Jurkat, Clone E6-1 (cell line): Measurements from ENCODE around the gene ATP9A.

Experiments
- DNase-seq: peaks from one replicate; pipeline ENCODE4 v3.0.0-alpha.2; 2011; ENCODE audit warnings: low read depth, low spot score
- H3K4me3 ChIP-seq: 2 replicates; pipeline ENCODE4 v1.5.1; 2011; ENCODE audit warnings: mild to moderate bottlenecking, low read length, control low read depth, moderate library complexity

ATP9A gene

GRCh38 chr20:51624157-51624731 is 143.9 kb downstream of the ATP9A start:
- no peak overlapping the region for H3K4me3 ChIP-seq
- DNase-seq = peak; percentile 40

GRCh38 chr20:51623255-51623654 is 144.9 kb downstream of the ATP9A start:
- DNase-seq = no peak
- no peak overlapping the region for H3K4me3 ChIP-seq

- DNase-seq = no peak
- no peak overlapping the region for H3K4me3 ChIP-seq
Measured at GRCh38 chr20:51622004-51622874, 146.0 kb downstream of the ATP9A start.

- H3K4me3 ChIP-seq = no peak overlapping the region
- no peak for DNase-seq
Measured at GRCh38 chr20:51620432-51620831, 147.8 kb downstream of the ATP9A start.

- DNase-seq = no peak
- H3K4me3 ChIP-seq = no peak overlapping the region
Measured at GRCh38 chr20:51616060-51616459, 152.1 kb downstream of the ATP9A start.

- H3K4me3 ChIP-seq = no peak overlapping the region
- DNase-seq = no peak
Measured at GRCh38 chr20:51614687-51615086, 153.5 kb downstream of the ATP9A start.

GRCh38 chr20:51613580-51613979 is 154.6 kb downstream of the ATP9A start:
- no peak for DNase-seq
- H3K4me3 ChIP-seq = no peak overlapping the region

- no peak overlapping the region for H3K4me3 ChIP-seq
- DNase-seq = no peak
Measured at GRCh38 chr20:51612896-51613295, 155.3 kb downstream of the ATP9A start.

- DNase-seq = no peak
- H3K4me3 ChIP-seq = no peak overlapping the region
Measured at GRCh38 chr20:51611625-51611890, 156.6 kb downstream of the ATP9A start.

- DNase-seq = no peak
Measured at GRCh38 chr20:51610761-51611624, 157.2 kb downstream of the ATP9A start.

GRCh38 chr20:51610111-51610510 is 158.1 kb downstream of the ATP9A start:
- DNase-seq = no peak
- no peak overlapping the region for H3K4me3 ChIP-seq

More at GRCh38 chr20:51610761-51611624, 157.2 kb downstream of the ATP9A start:
- H3K4me3 ChIP-seq = no peak overlapping the region

GRCh38 chr20:51609251-51609650 is 158.9 kb downstream of the ATP9A start:
- no peak overlapping the region for H3K4me3 ChIP-seq
- DNase-seq = no peak

- no peak overlapping the region for H3K4me3 ChIP-seq
- DNase-seq = no peak
Measured at GRCh38 chr20:51608061-51608460, 160.1 kb downstream of the ATP9A start.

GRCh38 chr20:51607170-51607569 is 161.0 kb downstream of the ATP9A start:
- DNase-seq = no peak
- H3K4me3 ChIP-seq = no peak overlapping the region

- no peak for DNase-seq
- H3K4me3 ChIP-seq = no peak overlapping the region
Measured at GRCh38 chr20:51604851-51605250, 163.3 kb downstream of the ATP9A start.

- DNase-seq = peak; percentile 75
- H3K4me3 ChIP-seq = no peak overlapping the region
Measured at GRCh38 chr20:51602131-51602530, 166.1 kb downstream of the ATP9A start.

GRCh38 chr20:51600950-51601349 is 167.2 kb downstream of the ATP9A start:
- H3K4me3 ChIP-seq = no peak overlapping the region

GRCh38 chr20:51600016-51600420 is 168.2 kb downstream of the ATP9A start:
- DNase-seq = no peak
- no peak overlapping the region for H3K4me3 ChIP-seq

More at GRCh38 chr20:51600950-51601349, 167.2 kb downstream of the ATP9A start:
- no peak for DNase-seq

GRCh38 chr20:51598556-51598955 is 169.6 kb downstream of the ATP9A start:
- no peak overlapping the region for H3K4me3 ChIP-seq
- DNase-seq = no peak
